WTC11 (cell line): ENCODE measurements around the gene LTBP4.

Experiments used
- ESRRA ChIP-seq: sonication (generic); formaldehyde crosslinking; IDR thresholded peaks from 2 replicates; pipeline ENCODE4 v1.8.1; 2022; ENCODE audit warnings: mild to moderate bottlenecking, missing genetic modification reagents, borderline replicate concordance
- TF ChIP-seq, protein P1 (sequence below): fragments of 200-600 bp; IDR thresholded peaks from 2 replicates; pipeline ENCODE4 v1.8.0; 2022; ENCODE audit warnings: antibody characterized with exemption
- TF ChIP-seq, protein P2 (sequence below): sonication (generic); formaldehyde crosslinking; IDR thresholded peaks from 2 replicates; pipeline ENCODE4 v1.8.0; 2022; ENCODE audit warnings: mild to moderate bottlenecking, missing genetic modification reagents

DNA sequence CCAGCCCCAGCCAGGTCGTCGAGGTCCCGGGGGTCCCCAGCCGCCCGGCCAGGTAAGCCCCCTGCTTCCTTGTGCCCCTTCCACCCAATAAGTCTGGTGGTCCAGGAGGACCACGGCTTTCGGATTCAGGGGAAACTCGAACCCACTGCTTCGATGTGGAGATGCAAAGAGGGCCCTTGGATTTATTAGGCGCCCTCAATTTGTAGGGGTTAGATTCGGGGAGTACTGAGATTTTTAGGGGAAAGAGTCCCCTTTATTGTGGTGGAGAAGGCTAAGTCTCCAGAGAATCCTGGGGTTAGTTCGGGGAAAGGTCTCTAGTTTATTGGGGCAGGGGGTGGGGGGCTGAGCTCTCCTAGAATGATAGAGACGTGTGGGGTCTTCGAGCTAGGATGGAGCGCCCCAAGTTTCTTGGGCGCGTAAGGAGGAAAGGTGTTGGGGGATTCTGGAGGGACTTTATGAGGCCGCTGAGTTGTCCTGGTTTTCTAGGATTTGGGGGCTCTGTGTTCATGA lies 3.8 kb upstream of the LTBP4 start:
- TF ChIP-seq, protein P1, sequence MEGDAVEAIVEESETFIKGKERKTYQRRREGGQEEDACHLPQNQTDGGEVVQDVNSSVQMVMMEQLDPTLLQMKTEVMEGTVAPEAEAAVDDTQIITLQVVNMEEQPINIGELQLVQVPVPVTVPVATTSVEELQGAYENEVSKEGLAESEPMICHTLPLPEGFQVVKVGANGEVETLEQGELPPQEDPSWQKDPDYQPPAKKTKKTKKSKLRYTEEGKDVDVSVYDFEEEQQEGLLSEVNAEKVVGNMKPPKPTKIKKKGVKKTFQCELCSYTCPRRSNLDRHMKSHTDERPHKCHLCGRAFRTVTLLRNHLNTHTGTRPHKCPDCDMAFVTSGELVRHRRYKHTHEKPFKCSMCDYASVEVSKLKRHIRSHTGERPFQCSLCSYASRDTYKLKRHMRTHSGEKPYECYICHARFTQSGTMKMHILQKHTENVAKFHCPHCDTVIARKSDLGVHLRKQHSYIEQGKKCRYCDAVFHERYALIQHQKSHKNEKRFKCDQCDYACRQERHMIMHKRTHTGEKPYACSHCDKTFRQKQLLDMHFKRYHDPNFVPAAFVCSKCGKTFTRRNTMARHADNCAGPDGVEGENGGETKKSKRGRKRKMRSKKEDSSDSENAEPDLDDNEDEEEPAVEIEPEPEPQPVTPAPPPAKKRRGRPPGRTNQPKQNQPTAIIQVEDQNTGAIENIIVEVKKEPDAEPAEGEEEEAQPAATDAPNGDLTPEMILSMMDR, result no peak
- TF ChIP-seq ESRRA, result no peak
- TF ChIP-seq, protein P2, sequence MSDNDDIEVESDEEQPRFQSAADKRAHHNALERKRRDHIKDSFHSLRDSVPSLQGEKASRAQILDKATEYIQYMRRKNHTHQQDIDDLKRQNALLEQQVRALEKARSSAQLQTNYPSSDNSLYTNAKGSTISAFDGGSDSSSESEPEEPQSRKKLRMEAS (CRISPR knock-in tag), result no peak
